WI38 (cell line): ENCODE measurements around the gene HSP90B1.
A peak's percentile ranks its signal among the peaks of the same experiment; 100 is the strongest.

Experiments
- H3K4me3 ChIP-seq: 2 replicates; pipeline ENCODE4 v1.5.1; 2011; ENCODE audit warnings: low read depth, mild to moderate bottlenecking, control low read depth, low read length
- TF ChIP-seq, protein P1 (sequence below): IDR thresholded peaks from 2 replicates; pipeline ENCODE4 v1.5.1; 2012; ENCODE audit warnings: low read depth, mild to moderate bottlenecking, control low read depth, low read length

Gene HSP90B1

GRCh38 chr12:103930034-103930786, at the start of gene HSP90B1:
TSS of gene HSP90B1 (plus strand) at chr12:103930410. CDS start at chr12:103930516, 106 bp downstream.
- peak within 1 kb of the TSS; percentile 70 for H3K4me3 ChIP-seq
- TF ChIP-seq, protein P1, sequence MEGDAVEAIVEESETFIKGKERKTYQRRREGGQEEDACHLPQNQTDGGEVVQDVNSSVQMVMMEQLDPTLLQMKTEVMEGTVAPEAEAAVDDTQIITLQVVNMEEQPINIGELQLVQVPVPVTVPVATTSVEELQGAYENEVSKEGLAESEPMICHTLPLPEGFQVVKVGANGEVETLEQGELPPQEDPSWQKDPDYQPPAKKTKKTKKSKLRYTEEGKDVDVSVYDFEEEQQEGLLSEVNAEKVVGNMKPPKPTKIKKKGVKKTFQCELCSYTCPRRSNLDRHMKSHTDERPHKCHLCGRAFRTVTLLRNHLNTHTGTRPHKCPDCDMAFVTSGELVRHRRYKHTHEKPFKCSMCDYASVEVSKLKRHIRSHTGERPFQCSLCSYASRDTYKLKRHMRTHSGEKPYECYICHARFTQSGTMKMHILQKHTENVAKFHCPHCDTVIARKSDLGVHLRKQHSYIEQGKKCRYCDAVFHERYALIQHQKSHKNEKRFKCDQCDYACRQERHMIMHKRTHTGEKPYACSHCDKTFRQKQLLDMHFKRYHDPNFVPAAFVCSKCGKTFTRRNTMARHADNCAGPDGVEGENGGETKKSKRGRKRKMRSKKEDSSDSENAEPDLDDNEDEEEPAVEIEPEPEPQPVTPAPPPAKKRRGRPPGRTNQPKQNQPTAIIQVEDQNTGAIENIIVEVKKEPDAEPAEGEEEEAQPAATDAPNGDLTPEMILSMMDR = no peak

GRCh38 chr12:103881261-103881660, 48.9 kb upstream of the HSP90B1 start:
- TF ChIP-seq, protein P1 = no peak
- no peak overlapping the region for H3K4me3 ChIP-seq

DNA sequence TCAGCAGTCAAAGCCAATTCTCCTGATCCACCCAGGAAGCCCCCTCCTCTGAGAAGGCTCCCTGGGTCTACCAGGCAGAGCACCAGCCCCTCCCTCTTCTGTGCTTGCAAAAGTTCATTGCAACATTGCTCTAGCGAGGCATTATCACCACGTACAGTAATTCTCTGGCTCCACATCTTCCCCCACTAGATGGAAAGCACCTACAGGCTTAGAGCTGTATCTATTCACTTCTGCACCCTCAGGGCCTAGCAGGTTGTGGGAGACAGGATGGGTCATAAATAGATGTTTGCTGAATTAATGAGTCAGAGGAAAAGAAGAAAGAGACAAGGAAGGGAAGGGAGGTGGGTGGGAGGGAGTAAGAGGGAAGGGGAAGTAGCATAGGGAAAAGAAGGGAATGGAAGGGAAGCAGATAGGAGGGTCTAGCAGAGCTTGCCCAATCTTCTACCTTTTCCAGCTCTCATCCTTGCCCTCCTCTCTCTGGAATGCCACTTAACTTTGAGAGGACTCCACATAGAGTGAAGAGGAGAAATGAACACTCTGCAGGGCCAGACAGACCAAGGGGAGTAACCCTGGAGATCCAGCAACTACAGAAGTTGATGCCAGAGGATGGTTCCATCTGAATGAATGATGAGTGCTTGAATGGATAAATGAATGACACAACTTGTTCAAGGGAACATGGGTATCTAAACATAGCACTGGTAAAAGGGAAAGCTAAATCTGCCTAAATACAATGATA, 47.2 kb upstream of the HSP90B1 start:
- TF ChIP-seq, protein P1 = no peak
- H3K4me3 ChIP-seq = no peak overlapping the region

DNA sequence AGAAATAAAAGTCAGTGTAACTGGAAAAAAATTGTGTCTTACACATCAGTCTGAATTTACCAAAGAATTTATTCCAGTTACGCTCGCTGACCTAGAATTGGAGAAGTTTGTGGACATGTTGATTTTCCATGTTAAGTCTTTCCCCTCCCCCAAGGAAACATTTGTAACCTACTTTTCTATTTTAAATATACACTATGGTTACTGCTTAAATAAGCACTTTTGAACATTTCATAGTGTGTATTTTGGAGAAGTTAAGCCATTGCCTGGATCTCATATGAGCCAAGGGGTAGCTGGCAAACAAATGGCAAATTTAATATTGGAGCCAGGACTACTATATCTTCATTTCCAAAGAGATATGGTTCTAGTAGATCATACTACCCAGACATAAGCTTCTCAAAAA, 46.3 kb upstream of the HSP90B1 start:
- TF ChIP-seq, protein P1 = no peak

GRCh38 chr12:103884316-103884715, 45.9 kb upstream of the HSP90B1 start:
- TF ChIP-seq, protein P1 = peak; percentile 26; the same call in 1 of the 2 replicates
- no peak overlapping the region for H3K4me3 ChIP-seq

More for the DNA sequence above, 46.3 kb upstream of the HSP90B1 start:
- no peak overlapping the region for H3K4me3 ChIP-seq

- no peak overlapping the region for H3K4me3 ChIP-seq
- TF ChIP-seq, protein P1 = no peak
These were observed 43.9 kb upstream of the HSP90B1 start for GRCh38 chr12:103886195-103886797.
